Measurements from ENCODE around the gene NCKAP5.
"Not testable (repeated sequence)": the region's sequence is repeated elsewhere in the genome, so short reads cannot be mapped to it uniquely, and the experiment has no call there.

GRCh38 chr2:133470446-133470845, 97.8 kb downstream of the NCKAP5 start:
- TF ChIP-seq ZNF263 (CRISPR knock-in tag; IDR thresholded peaks at IDR 0.05); PBX3 (CRISPR knock-in tag; IDR thresholded peaks at IDR 0.05; ENCODE audit: borderline replicate concordance); SIN3A (IDR thresholded peaks at IDR 0.05; ENCODE audit: borderline replicate concordance, low read depth, low read length); TAF1 (CRISPR knock-in tag; IDR thresholded peaks at IDR 0.05); ZNF274 (CRISPR knock-in tag; IDR thresholded peaks at IDR 0.05); CTCF (CRISPR knock-in tag; IDR thresholded peaks at IDR 0.05); MXI1 (IDR thresholded peaks at IDR 0.05; ENCODE audit: borderline replicate concordance, low read depth, low read length): not testable (repeated sequence)

Measured in HepG2 (cell line).